Activated CD8-positive, alpha-beta memory T cell treated with anti-CD3 and anti-CD28 coated beads, Interleukin-2, amount 50 U/mL, for 1 hour (primary cell): ENCODE results near the gene EXOC4.

Experiments used
- DNase-seq: peaks from one replicate; pipeline ENCODE4 v3.0.0-alpha.2; 2020; ENCODE audit errors: extremely low read depth

The EXOC4 gene

GRCh38 chr7:133364959-133365690, 112.2 kb downstream of the EXOC4 start:
- no peak for DNase-seq

- no peak for DNase-seq
These were observed 113.0 kb downstream of the EXOC4 start for GRCh38 chr7:133365917-133366316.

DNA sequence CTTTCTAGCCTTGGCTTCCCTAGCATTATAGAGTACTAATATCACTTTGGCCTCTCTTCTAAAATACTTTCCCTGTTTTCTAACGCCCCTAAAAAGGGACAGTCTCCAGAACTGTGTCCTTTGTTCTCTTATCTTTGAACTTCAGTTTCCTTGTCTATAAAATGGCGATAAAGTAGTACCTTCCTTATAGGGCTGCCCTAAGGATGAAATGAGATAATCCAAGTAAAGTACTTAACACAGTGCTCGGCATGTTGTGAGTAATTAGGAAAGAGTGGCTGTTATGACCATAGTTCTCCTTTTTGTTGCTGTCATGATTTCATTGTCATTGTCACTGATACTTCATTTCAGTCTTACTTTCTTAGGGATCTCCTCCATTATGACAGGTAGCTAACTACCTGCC, 114.7 kb downstream of the EXOC4 start:
- DNase-seq = no peak

GRCh38 chr7:133369130-133369529, 116.3 kb downstream of the EXOC4 start:
- no peak for DNase-seq

DNA sequence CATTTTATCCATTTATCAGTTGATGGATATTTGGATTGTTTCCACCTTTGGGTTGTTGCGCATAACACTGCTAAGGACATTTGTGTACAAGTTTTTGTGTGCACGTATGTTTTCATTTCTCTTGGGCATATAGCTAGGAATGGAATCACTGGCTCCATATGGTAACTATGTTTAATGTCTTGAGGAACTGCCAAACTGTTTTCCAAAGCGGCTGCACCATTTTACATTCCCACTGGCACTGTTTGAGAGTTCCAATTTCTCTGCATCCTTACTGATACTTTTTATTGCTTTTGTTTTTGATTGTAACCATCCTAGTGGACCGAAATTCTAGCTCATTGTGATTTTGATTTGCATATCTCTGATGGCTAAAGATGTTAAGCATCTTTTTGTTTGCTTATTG, 118.7 kb downstream of the EXOC4 start:
- no peak for DNase-seq

GRCh38 chr7:133372337-133372736, 119.5 kb downstream of the EXOC4 start:
- no peak for DNase-seq

GRCh38 chr7:133376514-133376913, 123.6 kb downstream of the EXOC4 start:
- no peak for DNase-seq

DNA sequence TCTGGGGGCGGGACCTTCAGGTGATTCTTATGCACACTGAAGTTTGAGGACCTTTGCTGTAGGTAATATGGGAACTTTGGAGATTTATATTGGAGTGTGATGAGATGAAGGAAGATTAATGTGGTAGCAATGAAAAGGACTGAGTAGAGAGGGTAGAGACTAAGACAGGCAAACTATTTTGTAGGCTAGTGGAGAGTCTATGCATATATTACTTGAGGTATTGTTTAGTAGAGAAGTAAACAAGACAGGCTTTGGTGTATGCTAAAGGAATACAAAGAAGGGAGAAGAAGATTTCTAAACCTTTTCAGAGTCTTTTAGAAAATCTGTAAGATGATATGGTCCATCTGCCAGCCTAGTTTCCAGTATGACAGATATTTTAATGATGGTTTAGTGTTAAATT, 129.1 kb downstream of the EXOC4 start:
- DNase-seq = no peak

DNA sequence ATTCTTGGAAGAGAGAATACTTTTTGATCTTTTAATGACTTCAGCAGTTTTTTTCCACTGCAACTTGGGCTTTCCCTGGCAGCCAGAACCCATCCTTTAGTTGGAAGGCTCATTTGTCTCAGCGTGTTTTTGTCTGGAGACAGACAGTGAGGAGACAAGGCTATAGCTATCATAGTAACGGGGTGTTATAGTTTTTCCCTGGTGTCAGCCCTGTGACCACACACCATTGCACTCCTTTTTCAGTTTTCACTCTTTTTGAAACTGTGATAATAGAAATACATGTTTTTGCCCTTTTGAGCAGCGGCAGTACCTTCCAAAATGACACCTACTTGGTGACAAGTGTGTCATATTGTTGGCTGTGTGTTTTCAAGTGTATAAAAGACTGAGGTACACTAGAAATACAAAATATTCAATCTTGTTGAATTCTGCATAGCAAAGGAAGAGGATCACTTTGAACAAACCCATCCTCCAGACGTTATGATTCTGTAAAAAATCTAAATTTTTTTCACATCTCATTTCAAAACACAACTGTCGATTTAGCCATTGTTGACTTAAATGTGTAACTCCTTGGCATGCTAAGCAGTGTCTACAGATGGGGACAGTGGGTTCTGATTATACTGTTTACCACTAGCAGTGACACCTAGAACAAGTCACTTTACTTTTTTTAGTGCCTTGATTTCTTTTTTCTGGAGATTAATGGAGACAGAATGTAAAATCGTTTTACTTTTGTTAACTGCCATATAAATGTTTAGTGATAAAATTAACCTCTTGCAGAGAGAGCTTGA, 130.1 kb downstream of the EXOC4 start:
- no peak for DNase-seq

DNA sequence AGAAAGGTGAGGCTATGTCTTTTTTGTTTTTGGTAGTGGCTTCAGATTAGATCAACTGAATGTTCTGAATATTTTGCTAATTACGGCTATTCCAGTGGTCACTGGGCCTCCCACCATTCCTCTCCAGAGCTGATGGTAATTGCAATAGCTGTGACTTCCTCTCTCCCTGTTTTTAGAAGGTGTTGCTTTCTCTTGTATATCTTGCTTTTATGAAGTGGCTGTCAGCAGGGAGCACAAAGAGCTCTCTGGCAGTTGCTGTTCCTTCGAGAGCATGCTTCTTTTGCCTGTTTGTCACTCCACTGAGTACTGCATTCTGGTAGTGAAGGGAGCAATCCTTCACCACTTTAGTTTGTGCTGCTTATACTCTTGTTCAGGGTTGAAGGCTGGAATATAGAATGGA, 133.3 kb downstream of the EXOC4 start:
- DNase-seq = no peak

GRCh38 chr7:133389727-133390126, 136.8 kb downstream of the EXOC4 start:
- DNase-seq = no peak

- no peak for DNase-seq
These were observed 138.3 kb downstream of the EXOC4 start for GRCh38 chr7:133391206-133391605.

DNA sequence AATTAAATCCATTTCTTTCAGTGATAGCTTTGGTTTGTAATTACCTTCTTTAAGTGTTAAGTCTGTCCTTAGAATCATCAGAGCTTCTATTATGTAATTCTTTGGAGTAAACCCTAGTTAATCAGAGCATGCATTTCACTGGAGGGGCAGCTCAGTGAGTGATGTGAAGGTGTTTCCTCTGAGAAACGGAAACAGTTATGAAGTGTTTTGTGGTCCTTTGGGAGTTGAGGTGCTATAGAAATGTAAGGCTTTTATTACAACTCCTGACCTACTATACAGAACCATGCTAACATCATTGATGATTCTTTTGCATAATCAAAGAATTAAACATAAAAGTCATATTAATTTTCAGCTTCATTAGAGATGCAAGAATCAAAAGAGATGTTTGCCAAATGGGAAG, 141.5 kb downstream of the EXOC4 start:
- no peak for DNase-seq

DNA sequence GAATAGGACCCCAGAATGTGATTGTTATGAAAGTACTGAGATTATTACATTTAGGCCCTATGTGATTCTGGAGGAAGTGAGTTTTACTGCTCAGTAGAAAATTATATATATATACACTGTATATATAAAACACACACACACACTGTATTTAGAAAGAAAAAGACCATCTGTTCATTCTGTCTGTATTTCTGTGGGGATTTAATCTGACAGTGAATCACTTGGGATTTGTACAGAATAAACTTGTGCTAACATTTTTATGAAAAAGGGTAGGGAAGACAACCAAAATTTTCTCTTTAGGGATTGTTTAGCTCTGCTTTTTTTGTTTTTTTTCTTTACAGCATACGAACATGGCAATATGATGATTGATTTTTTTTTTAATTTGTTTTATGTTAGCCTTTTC, 142.7 kb downstream of the EXOC4 start:
- DNase-seq = no peak

GRCh38 chr7:133398506-133398905, 145.6 kb downstream of the EXOC4 start:
- no peak for DNase-seq

- DNase-seq = no peak
These were observed 148.3 kb downstream of the EXOC4 start for GRCh38 chr7:133401225-133401624.

DNA sequence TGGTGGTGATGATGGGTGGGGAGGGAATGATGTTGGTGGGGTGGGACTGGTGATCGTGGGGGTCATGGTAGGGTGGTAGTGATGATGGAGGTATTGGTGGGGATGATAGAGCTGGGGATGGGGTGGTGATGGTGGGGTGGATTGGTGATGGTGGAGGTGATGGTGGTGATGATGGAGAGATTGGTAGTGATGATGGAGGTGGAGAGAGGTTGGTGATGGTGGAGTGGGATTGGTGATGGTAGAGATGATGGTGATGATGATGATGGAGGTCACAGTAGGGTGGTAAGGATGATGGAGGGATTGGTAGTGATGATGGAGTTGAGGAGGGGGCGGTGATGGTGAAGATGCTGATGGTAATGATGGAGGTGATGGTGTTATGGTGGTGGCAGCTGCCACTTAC, 155.3 kb downstream of the EXOC4 start:
- no peak for DNase-seq

DNA sequence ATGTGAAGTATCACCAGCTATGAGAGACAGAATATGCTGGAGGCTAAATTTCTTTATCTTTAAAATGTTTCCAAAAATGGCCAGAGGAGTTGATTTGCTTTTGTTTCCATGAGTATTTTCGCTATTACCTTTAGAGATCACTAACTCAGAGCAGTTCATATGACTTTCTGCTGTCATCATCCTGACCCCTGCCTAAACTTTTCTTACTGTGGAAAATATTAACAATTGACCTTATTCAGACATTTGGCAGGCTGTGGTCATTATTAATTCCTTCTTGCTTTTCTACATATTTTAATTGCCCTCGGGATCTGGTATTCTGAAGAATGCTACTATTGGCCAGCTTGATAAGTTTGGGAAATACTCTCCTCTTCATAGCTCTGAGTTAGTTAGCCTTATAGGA, 156.5 kb downstream of the EXOC4 start:
- no peak for DNase-seq

DNA sequence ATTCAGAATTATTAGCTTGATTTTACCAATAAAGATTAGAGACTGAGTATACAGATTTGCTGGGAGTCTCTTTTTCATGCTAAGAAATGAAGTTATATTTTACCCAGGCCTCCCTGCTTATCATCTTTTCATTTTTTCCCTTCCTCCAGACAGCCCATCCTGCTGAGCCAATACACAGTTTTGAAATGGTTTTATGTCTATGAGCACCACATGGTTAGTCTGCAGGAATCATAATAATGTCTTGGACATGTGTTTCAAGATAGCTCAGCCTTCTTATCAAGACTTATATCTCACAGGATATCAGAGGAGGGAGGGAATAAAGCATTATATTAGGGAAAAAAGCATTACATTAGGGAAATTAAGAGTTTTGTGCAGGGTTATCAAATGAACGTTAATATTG, 157.1 kb downstream of the EXOC4 start:
- no peak for DNase-seq

DNA sequence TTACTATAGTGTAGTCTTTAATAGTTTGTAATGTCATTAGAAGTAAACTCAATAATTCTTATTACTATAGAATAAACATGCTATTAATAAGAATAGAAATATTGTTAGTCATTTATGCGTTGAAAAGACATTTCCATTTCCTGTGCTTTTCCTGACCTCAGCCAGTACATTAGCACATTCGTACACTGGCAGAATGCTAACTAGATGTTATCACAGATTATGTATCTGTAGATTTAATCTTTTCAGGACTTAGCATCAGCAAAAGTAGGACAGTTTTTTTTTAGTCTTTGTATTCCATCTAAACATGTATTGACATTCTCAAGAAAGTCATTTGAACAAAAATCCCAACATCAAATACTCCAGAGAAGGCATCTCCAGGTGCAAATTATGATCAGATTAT, 158.5 kb downstream of the EXOC4 start:
- DNase-seq = no peak

- no peak for DNase-seq
These were observed 160.1 kb downstream of the EXOC4 start for GRCh38 chr7:133412942-133413341.

GRCh38 chr7:133419041-133419440, 166.2 kb downstream of the EXOC4 start:
- no peak for DNase-seq

GRCh38 chr7:133423618-133424017, 170.7 kb downstream of the EXOC4 start:
- DNase-seq = no peak
